Kidney (tissue), 14 donors: Measurements from ENCODE around the gene PEG3. TPM values are rescaled to one million over a fixed set of nuclear protein-coding genes. Genes with fewer than 3 reads are reported as not detected.

Experiments used
- DNase-seq, 5 donors: peaks; one replicate each; pipeline ENCODE4 v3.0.0-alpha.2; 2013 to 2020
- FAIRE-seq: peaks from 2 replicates; lab custom pipeline; 2012; peaks lifted over from hg19 to GRCh38; lab: Jason Lieb, UNC
- H3K27ac ChIP-seq, 2 donors: one replicate each; pipeline ENCODE4 v1.7.0; 2013; ENCODE audit warnings: low read depth in 2 of 2, low read length in 2 of 2, inconsistent platforms in 1 of 2
- H3K27me3 ChIP-seq: one replicate; pipeline ENCODE4 v1.7.1; 2013; ENCODE audit warnings: low read length, inconsistent platforms; ENCODE audit not compliant: control insufficient read depth, insufficient read depth
- H3K36me3 ChIP-seq, 3 donors: one replicate each; pipeline versions ENCODE4 v1.7.0 to v1.7.1; 2013; ENCODE audit warnings: low read length in 3 of 3, control low read depth in 1 of 3, inconsistent platforms in 1 of 3; ENCODE audit not compliant: insufficient read depth in 3 of 3, control insufficient read depth in 2 of 3
- H3K4me1 ChIP-seq, 3 donors: one replicate each; pipeline versions ENCODE4 v1.7.0 to v1.7.1; 2013; ENCODE audit warnings: low read length in 3 of 3, inconsistent platforms in 1 of 3, low read depth in 1 of 3; ENCODE audit not compliant: control insufficient read depth in 2 of 3, insufficient read depth in 2 of 3
- H3K4me3 ChIP-seq, 3 donors: one replicate each; pipeline versions ENCODE4 v1.7.0 to v1.8.1; 2013; ENCODE audit warnings: low read length in 3 of 3, control low read depth in 1 of 3, inconsistent platforms in 1 of 3
- H3K9ac ChIP-seq, 3 donors: one replicate each; pipeline versions ENCODE4 v1.7.0 to v1.7.1; 2013; ENCODE audit warnings: low read length in 3 of 3, control low read depth in 1 of 3, inconsistent platforms in 1 of 3
- H3K9me3 ChIP-seq, 3 donors: one replicate each; pipeline versions ENCODE4 v1.7.0 to v1.7.1; 2013; ENCODE audit warnings: low read length in 3 of 3, control low read depth in 1 of 3, inconsistent platforms in 1 of 3; ENCODE audit not compliant: control insufficient read depth in 2 of 3, insufficient read depth in 1 of 3
- intact Hi-C: fragments of 100-400 bp; cut with DNase I; formaldehyde crosslinking; loops from one replicate; pipeline ENCODE4 v1.11.1; 2022
- polyA plus RNA-seq: library from polyadenylated mRNA; stranded (reverse); fragments of 350-450 nt; fragmentation: Illumina TruSeq; extraction: RNeasy Lipid Tissue Mini Kit (QIAGEN cat#74804); gene quantifications from one replicate; pipeline ENCODE4 v1.2.3, GENCODE V29; 2014; ENCODE audit warnings: low read depth, low replicate concordance; ENCODE audit not compliant: insufficient read depth
- total RNA-seq: library from RNA; stranded (reverse); fragmentation: NEBNext Ultra II Directional; extraction: Animal tissue kit (Norgen Biotek cat#: 25700); gene quantifications from one replicate; pipeline ENCODE4 v1.2.1, GENCODE V29; 2021
- TF ChIP-seq, protein P1 (sequence below): IDR thresholded peaks from 3 replicates; pipeline ENCODE4 v1.5.1; 2012; ENCODE audit warnings: mild to moderate bottlenecking, moderate library complexity, borderline replicate concordance; ENCODE audit not compliant: insufficient read depth; ENCODE audit errors: extremely low read depth
- donor health status: control.
- donor health status: control.
- donor health status: control.
- donor health status: control.
- donor health status: control.
- donor health status: DM: yes; HTN: yes; CAD: no.
- donor health status: Normal renal cell carcinoma (clear cell type).

PEG3 gene
- total and polyA plus RNA-seq, 2 donors from 2014 or later, result 2.0 to 8.7 TPM

- intact Hi-C loops, result no loop called here
- H3K9me3 ChIP-seq, result no peaks in the 10 kb centered on the region
- no peak overlapping the region for H3K27ac ChIP-seq
- H3K4me1 ChIP-seq, result no peaks in the 10 kb centered on the region
- DNase-seq (no peak), FAIRE-seq (no peak)
- H3K4me3 ChIP-seq, result no peak overlapping the region
- H3K9ac ChIP-seq, result no peak overlapping the region
- H3K36me3 ChIP-seq, result peaks cover 0 to 8% (median 4%) of the 10 kb centered on the region in 3 donors
- TF ChIP-seq, protein P1, sequence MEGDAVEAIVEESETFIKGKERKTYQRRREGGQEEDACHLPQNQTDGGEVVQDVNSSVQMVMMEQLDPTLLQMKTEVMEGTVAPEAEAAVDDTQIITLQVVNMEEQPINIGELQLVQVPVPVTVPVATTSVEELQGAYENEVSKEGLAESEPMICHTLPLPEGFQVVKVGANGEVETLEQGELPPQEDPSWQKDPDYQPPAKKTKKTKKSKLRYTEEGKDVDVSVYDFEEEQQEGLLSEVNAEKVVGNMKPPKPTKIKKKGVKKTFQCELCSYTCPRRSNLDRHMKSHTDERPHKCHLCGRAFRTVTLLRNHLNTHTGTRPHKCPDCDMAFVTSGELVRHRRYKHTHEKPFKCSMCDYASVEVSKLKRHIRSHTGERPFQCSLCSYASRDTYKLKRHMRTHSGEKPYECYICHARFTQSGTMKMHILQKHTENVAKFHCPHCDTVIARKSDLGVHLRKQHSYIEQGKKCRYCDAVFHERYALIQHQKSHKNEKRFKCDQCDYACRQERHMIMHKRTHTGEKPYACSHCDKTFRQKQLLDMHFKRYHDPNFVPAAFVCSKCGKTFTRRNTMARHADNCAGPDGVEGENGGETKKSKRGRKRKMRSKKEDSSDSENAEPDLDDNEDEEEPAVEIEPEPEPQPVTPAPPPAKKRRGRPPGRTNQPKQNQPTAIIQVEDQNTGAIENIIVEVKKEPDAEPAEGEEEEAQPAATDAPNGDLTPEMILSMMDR, result no peak
- no peaks in the 10 kb centered on the region for H3K27me3 ChIP-seq
These were observed 17.8 kb downstream of the PEG3 start for GRCh38 chr19:56822755-56823154.

DNA sequence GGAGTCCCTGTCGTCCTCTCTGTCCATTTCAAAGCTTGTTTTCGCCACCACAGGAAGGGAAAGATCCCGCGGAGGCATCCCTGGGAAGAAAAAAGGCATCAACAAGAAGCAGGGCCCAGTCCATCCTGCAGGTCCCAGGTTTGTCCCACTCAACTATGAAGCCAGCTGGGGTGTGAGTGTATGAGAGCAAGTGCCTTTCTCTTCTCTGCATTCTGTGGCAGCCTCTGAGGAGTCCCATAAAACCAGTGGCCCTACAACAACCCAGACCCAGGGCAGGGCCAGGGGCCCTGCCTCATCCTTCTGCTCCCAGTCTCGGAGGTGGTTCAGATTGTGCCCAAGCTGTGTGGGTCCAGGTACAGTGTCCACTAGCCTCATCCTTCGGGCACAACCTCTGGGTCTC is 18.9 kb downstream of the PEG3 start:
- Histone ChIP-seq H3K9me3 (no peaks in the 10 kb centered on the region), H3K36me3 (peaks cover 0 to 8% (median 7%) of the 10 kb centered on the region in 3 donors), H3K9ac (no peak overlapping the region), H3K4me1 (no peaks in the 10 kb centered on the region), H3K27ac (no peak overlapping the region), H3K27me3 (no peaks in the 10 kb centered on the region), H3K4me3 (no peak overlapping the region)
- FAIRE-seq (no peak), DNase-seq (no peak)
- intact Hi-C loops, result no loop called here
- TF ChIP-seq, protein P1, result no peak

DNA sequence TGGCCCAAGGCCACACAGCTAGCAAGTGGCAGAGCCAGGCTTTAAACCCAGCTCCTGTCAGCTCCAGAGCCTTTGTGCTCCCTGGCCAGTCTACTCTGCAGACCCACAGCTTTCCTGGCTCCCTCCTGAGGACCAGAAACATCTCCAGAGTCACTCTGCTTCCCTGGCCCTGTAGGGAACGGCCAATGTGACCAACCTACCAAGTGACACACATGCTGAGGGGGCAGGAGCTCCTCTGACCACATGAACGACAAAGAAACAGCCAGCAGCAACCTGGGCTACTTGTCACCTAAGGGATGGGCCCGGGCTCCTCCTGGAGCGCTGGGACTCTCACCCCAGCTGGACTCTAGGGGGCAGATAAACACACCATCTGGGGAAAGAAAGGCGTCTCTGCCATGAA is 19.3 kb downstream of the PEG3 start:
- H3K9me3 ChIP-seq, result no peaks in the 10 kb centered on the region
- TF ChIP-seq, protein P1, result no peak
- no peak overlapping the region for H3K27ac ChIP-seq
- peaks cover 0 to 8% (median 7%) of the 10 kb centered on the region in 3 donors for H3K36me3 ChIP-seq
- DNase-seq (no peak), FAIRE-seq (no peak)
- H3K4me1 ChIP-seq, result no peaks in the 10 kb centered on the region
- no peak overlapping the region for H3K4me3 ChIP-seq
- H3K9ac ChIP-seq, result no peak overlapping the region
- intact Hi-C loops, result no loop called here
- no peaks in the 10 kb centered on the region for H3K27me3 ChIP-seq

- TF ChIP-seq, protein P1, result no peak
- no peaks in the 10 kb centered on the region for H3K9me3 ChIP-seq
These were observed 21.4 kb downstream of the PEG3 start for GRCh38 chr19:56819166-56819565.

More at GRCh38 chr19:56819166-56819565, 21.4 kb downstream of the PEG3 start:
- intact Hi-C loops, result no loop called here
- H3K27ac ChIP-seq, result no peak overlapping the region
- FAIRE-seq (no peak), DNase-seq (no peak)
- H3K4me3 ChIP-seq, result no peak overlapping the region
- H3K9ac ChIP-seq, result no peak overlapping the region
- no peaks in the 10 kb centered on the region for H3K4me1 ChIP-seq
- no peaks in the 10 kb centered on the region for H3K27me3 ChIP-seq
- peaks cover 0 to 8% (median 7%) of the 10 kb centered on the region in 3 donors for H3K36me3 ChIP-seq
